ENCODE data around the gene MAP2K5.

MAP2K5 gene

DNA sequence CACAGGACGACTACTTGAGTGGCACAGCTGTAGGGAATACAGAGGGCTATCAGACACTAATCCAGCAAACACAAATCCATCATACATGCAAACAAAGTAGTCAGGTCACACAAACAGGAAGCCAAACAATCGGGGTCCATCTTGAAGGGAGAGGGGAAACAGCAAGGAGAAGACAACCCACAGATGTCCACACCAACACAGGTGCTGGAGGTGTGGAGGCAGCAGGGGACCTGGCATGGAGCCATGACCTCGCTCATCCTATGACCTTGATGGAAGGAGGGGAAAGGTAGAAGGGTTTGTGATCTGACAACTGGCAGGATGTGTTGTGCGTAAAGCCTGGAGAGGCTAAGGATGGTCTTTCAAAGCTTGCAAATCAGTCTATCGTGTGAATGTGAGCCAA lies 242.9 kb downstream of the MAP2K5 start:
- DNase-seq, result no peak

- DNase-seq, result no peak
These were observed 244.1 kb downstream of the MAP2K5 start for GRCh38 chr15:67786646-67787045.

- DNase-seq, result no peak
These were observed 246.5 kb downstream of the MAP2K5 start for GRCh38 chr15:67788986-67789385.

DNA sequence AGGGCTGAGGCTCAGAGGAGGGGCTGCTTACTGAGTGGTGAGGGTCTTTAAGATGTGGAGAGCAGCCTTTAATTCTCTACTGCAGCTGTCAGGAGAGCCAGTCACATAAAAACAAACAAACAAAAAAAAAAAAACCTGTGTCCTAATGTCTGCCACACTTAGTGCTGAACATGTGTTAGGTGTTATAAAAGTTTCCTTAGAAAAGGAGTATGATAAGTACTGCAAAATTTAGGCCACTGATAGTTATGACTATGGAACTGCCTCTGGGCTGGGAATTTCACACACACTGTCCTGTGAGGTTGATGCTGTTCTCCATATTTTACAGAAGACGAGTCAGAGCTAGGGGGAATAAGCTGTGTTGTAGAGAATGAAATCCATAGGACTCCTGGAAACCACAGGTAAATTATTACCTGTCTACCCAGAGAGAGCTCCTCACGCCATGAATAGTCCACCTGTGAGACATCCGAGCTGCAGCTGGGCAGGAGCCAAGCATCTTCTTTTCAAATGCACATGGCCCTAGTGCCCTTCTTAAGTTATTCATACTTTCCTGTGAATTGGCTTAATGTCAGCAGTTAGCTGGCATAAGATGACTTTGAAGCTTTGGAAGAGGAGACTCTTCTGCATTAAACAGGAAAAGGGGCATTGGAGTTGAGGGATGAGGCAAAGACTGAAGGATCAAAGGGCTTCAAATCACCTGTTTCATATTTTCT lies 248.3 kb downstream of the MAP2K5 start:
- no peak for DNase-seq

GRCh38 chr15:67792250-67792942 lies 249.9 kb downstream of the MAP2K5 start:
- no peak for DNase-seq

GRCh38 chr15:67794832-67795574 lies 252.5 kb downstream of the MAP2K5 start:
- DNase-seq, result no peak

GRCh38 chr15:67796196-67797127 lies 254.0 kb downstream of the MAP2K5 start:
- no peak for DNase-seq

- DNase-seq, result no peak
These were observed 257.3 kb downstream of the MAP2K5 start for GRCh38 chr15:67799801-67800205.

DNA sequence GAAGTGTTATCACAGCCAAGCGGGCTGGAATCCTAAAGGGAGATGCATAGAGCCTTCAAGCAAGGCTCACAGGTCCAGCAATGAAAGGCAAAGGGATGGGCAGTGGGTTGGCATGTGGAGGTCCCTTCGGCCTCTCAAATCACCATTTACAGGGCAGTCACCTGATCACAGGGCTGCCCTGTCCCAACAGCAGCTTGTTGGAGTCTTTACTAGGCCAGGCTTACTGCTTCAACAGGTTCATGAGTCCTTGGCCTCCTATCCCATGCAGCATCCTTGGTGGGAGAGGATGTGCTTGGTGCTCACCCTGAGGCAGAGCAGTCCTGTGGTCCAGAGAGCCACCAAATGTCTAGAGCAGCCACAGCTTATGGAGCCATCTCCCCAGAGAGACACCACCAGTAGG lies 258.6 kb downstream of the MAP2K5 start:
- no peak for DNase-seq

GRCh38 chr15:67801926-67802914 lies 259.7 kb downstream of the MAP2K5 start:
- no peak for DNase-seq

DNA sequence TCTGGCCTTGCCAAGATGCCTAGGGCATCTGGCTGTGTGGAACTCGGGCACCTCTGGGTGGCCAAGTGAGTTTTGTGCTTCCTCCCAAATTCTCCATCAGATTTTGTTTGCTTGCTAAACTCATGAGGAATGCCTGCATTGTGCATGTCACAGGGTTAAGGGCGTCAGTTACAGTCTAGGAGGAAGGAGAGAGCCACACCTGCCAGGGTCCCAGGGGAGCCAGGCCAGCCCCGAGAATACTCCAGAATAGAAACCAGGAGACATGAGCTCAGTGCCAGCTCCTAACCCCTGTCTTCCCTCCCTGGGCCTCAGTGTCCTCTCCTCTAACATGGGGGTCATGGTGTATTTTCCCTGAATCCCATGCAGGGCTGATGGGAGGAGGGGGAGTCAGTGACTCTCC lies 260.8 kb downstream of the MAP2K5 start:
- no peak for DNase-seq

DNA sequence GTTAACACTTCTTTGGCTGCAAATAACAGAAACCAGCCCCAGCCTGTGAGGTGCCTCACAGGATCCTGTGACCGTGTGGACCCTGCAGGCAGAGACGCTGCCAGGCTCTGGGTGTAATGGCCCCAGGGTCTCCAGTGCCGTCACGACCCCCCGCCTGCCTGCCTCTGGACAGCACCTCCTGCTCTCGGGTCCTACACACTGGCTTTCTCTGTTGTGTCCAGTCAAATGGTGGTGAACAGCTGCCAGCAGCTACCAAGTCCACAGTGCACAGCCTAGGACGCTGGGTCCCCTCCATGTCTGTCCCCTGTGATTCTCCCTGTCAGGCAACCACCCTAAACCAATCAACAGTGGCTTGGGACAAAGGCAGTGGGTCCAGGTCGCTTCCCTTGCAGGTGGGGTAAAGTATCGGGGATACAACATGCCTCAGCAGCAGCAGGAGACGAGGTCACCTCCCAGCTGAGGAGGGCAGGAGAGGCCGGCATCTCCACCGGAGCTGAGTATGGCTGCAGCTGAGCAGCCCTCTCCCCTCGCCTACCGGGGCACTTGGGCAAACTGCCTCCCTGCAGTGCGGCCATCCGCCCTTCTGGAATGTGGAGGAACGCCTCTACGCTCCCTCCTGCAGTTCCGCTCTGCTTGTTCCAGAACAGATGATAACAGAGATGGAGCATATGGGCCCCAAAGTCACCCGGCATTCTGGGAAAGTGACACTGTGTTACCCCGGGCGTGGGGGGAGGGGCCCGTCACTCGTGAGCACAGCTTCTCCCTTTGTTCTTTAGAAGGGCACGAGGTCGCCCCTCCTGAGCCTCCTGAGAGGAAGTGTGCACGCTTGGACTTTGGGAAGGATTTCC lies 261.7 kb downstream of the MAP2K5 start:
- DNase-seq, result no peak

GRCh38 chr15:67805008-67805665 lies 262.6 kb downstream of the MAP2K5 start:
- no peak for DNase-seq

DNA sequence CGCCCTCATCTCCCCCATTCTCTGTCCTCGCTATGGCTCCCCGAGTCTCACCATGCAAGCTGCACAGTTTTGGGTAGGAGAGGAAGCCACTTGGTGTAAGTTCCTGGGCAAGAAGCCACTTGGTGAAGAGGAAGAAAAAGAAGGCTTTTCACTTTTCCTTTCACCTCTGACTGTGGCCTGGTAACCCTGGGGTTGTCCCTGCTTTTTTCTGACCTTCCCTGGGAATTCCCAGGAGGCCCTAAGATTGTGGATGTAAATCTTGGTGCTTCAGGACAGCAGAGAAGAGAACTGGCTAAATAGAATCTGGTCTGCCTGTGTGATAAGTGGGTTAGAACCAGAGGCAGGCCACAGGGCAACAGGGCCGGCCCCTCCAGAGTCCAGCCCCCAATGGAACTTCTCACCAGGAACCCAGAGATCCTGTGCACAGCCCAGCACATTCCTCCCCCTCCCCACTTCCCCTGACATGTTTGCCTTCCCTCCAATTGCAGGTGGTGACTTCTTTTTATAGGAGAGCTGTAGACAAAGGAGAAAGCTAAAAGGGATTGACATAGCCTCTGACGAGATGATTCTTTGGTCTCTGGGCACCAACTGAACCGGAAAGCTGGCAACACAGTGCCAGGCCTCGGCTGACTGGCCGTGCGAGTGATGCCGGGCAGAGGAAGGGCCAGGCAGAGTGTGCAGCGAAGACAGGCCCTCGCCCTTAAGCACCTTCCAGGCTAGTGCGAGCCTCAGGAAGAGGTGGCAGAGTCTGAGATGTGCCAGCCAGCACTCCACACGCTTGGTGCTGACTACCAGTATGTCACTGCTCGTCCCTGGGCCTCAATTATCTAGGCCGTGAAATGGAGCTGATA lies 263.4 kb downstream of the MAP2K5 start:
- no peak for DNase-seq

GRCh38 chr15:67806536-67806935 lies 264.0 kb downstream of the MAP2K5 start:
- DNase-seq, result no peak

- no peak for DNase-seq
These were observed 264.6 kb downstream of the MAP2K5 start for GRCh38 chr15:67807141-67807540.

- DNase-seq, result no peak
These were observed 265.3 kb downstream of the MAP2K5 start for GRCh38 chr15:67807836-67808235.

GRCh38 chr15:67808821-67809220 lies 266.3 kb downstream of the MAP2K5 start:
- DNase-seq, result no peak

- no peak for DNase-seq
These were observed 266.9 kb downstream of the MAP2K5 start for GRCh38 chr15:67809441-67809840.
